Nephron (organoid): ENCODE results near the gene UBE3C.

Experiments
- H3K27ac Mint-ChIP-seq, 3 experiments: 2 replicates each; pipeline ENCODE4 v1.8.0; 2020; ENCODE audit warnings: mixed read lengths in 3 of 3, mild to moderate bottlenecking in 2 of 3, moderate library complexity in 1 of 3
- H3K27me3 Mint-ChIP-seq: 2 replicates; pipeline ENCODE4 v1.8.0; 2021; ENCODE audit warnings: low read depth, mild to moderate bottlenecking, moderate library complexity, mixed read lengths
- H3K36me3 Mint-ChIP-seq: 2 replicates; pipeline ENCODE4 v1.8.0; 2020; ENCODE audit warnings: low read depth, mixed read lengths
- H3K4me1 Mint-ChIP-seq: 2 replicates; pipeline ENCODE4 v1.8.0; 2020; ENCODE audit warnings: mixed read lengths
- H3K4me3 Mint-ChIP-seq, 3 experiments: 2 replicates each; pipeline ENCODE4 v1.8.0; 2020; ENCODE audit warnings: mild to moderate bottlenecking in 3 of 3, mixed read lengths in 3 of 3, moderate library complexity in 2 of 3
- H3K9me3 Mint-ChIP-seq: 2 replicates; pipeline ENCODE4 v1.8.0; 2020; ENCODE audit warnings: mixed read lengths
- TF ChIP-seq, protein P1 (sequence below), 3 experiments: fragments of 200-600 bp; sonication (generic); IDR thresholded peaks; one replicate each; pipeline ENCODE4 v1.5.0; 2021; ENCODE audit warnings: antibody characterized with exemption in 3 of 3; ENCODE audit not compliant: unreplicated experiment in 3 of 3

UBE3C gene

GRCh38 chr7:157278167-157278790 lies 139.6 kb downstream of the UBE3C start:
- no peaks in the 10 kb centered on the region for H3K27me3 Mint-ChIP-seq
- peaks cover under 1% of the 10 kb centered on the region for H3K4me1 Mint-ChIP-seq
- H3K4me3 Mint-ChIP-seq, result no peak overlapping the region
- H3K36me3 Mint-ChIP-seq, result no peaks in the 10 kb centered on the region
- H3K9me3 Mint-ChIP-seq, result no peaks in the 10 kb centered on the region
- H3K27ac Mint-ChIP-seq, result no peak overlapping the region
- TF ChIP-seq, protein P1, sequence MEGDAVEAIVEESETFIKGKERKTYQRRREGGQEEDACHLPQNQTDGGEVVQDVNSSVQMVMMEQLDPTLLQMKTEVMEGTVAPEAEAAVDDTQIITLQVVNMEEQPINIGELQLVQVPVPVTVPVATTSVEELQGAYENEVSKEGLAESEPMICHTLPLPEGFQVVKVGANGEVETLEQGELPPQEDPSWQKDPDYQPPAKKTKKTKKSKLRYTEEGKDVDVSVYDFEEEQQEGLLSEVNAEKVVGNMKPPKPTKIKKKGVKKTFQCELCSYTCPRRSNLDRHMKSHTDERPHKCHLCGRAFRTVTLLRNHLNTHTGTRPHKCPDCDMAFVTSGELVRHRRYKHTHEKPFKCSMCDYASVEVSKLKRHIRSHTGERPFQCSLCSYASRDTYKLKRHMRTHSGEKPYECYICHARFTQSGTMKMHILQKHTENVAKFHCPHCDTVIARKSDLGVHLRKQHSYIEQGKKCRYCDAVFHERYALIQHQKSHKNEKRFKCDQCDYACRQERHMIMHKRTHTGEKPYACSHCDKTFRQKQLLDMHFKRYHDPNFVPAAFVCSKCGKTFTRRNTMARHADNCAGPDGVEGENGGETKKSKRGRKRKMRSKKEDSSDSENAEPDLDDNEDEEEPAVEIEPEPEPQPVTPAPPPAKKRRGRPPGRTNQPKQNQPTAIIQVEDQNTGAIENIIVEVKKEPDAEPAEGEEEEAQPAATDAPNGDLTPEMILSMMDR (IDR thresholded peaks at IDR 0.05; ENCODE audit: unreplicated experiment in 3 of 3), result no peak

DNA sequence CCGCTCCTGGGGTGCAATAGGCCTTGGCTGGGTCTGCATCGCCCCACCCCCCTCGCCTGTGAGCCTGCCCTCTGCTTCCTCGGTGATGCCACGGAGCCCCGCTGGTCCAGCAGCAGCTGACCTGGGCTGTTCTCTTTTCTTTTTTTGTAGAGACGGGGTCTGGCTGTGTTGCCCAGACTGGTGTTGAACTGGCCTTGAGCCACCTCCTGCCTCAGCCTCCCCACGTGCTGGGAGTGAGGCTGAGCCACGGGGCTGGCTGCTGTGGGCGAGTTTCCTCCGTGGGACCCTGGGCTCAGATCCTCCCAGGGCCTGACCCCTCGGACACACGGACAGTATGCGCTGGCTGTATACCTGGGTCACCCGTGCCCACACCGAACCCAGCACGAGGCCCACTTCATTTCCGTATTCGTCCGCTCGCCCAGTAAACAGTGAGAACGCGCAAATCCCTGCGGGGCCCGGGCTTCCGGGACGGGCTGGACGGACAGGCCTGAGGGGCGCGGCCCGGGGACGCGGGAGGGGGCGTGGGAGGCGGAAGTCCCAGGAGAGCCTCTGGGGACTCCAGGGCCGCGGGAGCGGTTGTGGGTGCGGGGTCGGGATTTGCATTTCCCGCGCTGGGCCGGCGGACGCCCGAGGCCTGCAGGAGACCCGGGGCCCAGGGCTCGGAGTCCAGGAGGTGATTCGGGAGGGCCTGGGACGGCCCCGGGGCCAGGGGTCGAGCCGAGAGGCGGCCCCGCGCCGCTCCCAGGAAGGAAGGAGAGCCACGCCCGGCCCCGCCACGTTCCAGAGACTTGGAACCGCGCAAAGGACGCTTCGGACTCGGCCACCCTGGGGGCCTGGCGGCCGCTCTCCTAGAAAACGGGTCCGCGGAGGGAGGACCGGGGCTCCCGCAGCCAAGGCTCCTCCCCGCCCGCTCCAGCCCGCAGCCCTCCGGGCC lies 140.3 kb downstream of the UBE3C start:
- no peak overlapping the region for H3K27ac Mint-ChIP-seq
- no peaks in the 10 kb centered on the region for H3K27me3 Mint-ChIP-seq
- no peak overlapping the region for H3K4me3 Mint-ChIP-seq
- H3K36me3 Mint-ChIP-seq, result no peaks in the 10 kb centered on the region
- TF ChIP-seq, protein P1 (IDR thresholded peaks at IDR 0.05; ENCODE audit: unreplicated experiment in 3 of 3), result no peak
- peaks cover 3% of the 10 kb centered on the region for H3K9me3 Mint-ChIP-seq
- no peaks in the 10 kb centered on the region for H3K4me1 Mint-ChIP-seq

DNA sequence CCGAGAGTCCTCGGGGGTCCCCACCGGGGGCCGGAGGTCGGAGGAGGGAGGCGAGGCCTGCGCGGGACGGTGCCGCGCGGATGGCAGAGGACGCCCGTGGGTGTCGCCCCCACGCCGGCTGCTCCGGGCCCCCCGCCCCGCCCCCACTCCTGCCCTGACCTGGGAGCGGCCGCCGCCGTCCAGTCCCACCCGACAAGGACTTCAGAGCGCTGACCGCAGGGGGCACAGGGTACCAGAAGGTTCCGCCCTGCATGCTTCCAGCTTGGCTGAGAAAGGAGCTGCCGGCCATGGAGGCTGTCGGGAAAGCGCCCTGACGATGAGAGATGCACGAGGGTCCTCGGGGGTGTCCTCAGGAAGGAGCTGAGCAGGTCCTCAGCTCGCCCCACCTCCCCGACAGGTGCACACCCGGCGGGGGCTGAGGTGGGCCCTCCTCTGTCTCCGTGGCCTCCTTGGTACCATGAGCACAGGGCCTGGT lies 141.1 kb downstream of the UBE3C start:
- H3K36me3 Mint-ChIP-seq, result no peaks in the 10 kb centered on the region
- TF ChIP-seq, protein P1 (IDR thresholded peaks at IDR 0.05; ENCODE audit: unreplicated experiment in 3 of 3), result no peak
- H3K4me1 Mint-ChIP-seq, result no peaks in the 10 kb centered on the region
- H3K27me3 Mint-ChIP-seq, result no peaks in the 10 kb centered on the region
- H3K4me3 Mint-ChIP-seq, result no peak overlapping the region
- peaks cover 3% of the 10 kb centered on the region for H3K9me3 Mint-ChIP-seq
- H3K27ac Mint-ChIP-seq, result no peak overlapping the region

DNA sequence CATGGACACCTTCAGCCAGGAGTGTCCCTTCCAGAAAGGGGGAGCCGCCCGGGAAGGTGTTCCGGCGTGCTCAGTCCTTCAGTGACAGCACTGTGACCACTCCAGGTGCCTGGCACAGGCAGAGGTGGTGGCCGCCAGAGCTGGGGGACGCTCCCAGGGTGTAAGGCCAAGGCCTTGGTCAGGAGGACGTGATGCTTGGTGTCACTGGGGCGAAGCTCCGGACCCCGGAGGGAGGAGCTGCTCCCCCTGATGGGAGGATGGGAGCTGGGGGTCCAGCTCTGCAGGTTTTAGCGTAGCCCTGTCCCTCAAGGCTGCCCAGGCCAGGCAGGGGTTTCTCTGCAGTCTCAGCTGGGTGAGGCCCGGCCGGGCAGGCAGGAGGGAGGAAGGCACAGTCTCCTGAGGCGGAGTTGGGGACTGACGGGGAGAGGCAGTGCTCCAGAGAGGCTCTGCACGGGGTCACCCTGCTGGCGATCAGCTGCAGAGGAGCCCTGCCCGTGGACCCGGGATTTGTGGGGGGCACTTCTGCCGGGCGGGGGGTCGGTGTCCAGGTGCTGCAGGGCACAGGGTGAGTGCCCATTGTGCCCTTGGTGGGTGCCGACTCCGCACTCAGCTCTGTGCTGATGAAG lies 141.6 kb downstream of the UBE3C start:
- Mint-ChIP-seq H3K36me3 (no peaks in the 10 kb centered on the region), H3K27ac (no peak overlapping the region), H3K4me3 (no peak overlapping the region), H3K9me3 (peaks cover 3% of the 10 kb centered on the region), H3K27me3 (no peaks in the 10 kb centered on the region), H3K4me1 (no peaks in the 10 kb centered on the region)
- TF ChIP-seq, protein P1 (IDR thresholded peaks at IDR 0.05; ENCODE audit: unreplicated experiment in 3 of 3), result no peak

- H3K4me1 Mint-ChIP-seq, result no peaks in the 10 kb centered on the region
- H3K9me3 Mint-ChIP-seq, result peaks cover 3% of the 10 kb centered on the region
- H3K27me3 Mint-ChIP-seq, result no peaks in the 10 kb centered on the region
- no peak overlapping the region for H3K4me3 Mint-ChIP-seq
- no peaks in the 10 kb centered on the region for H3K36me3 Mint-ChIP-seq
- no peak overlapping the region for H3K27ac Mint-ChIP-seq
- TF ChIP-seq, protein P1 (IDR thresholded peaks at IDR 0.05; ENCODE audit: unreplicated experiment in 3 of 3), result no peak
Measured at GRCh38 chr7:157281221-157281998, 142.7 kb downstream of the UBE3C start.
